ENCODE measurements around the gene SLC45A3.

Gene SLC45A3

GRCh38 chr1:205631010-205631767 lies 49.1 kb downstream of the SLC45A3 start:
- no peaks in the 10 kb centered on the region for H3K9me3 ChIP-seq (ENCODE audit: low read length)
- peak overlapping the region; percentile 89 to 91 for H3K4me3 ChIP-seq (ENCODE audit: low read depth in 1 of 2, low read length in 2 of 2)
- no peaks in the 10 kb centered on the region for H3K36me3 ChIP-seq (ENCODE audit: insufficient read depth, low read length)
- peaks cover 23% of the 10 kb centered on the region for H3K4me1 ChIP-seq (ENCODE audit: insufficient read depth, low read length)
- peak overlapping the region; percentile 79 for H3K9ac ChIP-seq (ENCODE audit: low read length)
- peak overlapping the region; percentile 73 for H3K27ac ChIP-seq (ENCODE audit: low read depth, low read length)
- no peaks in the 10 kb centered on the region for H3K27me3 ChIP-seq (ENCODE audit: control insufficient read depth in 1 of 2, insufficient read depth in 2 of 2, low read length in 2 of 2)

- no peaks in the 10 kb centered on the region for H3K27me3 ChIP-seq (ENCODE audit: control insufficient read depth in 1 of 2, insufficient read depth in 2 of 2, low read length in 2 of 2)
- H3K27ac ChIP-seq (ENCODE audit: low read depth, low read length) = peak overlapping the region; percentile 73
- no peaks in the 10 kb centered on the region for H3K9me3 ChIP-seq (ENCODE audit: low read length)
- peak overlapping the region; percentile 79 for H3K9ac ChIP-seq (ENCODE audit: low read length)
- H3K36me3 ChIP-seq (ENCODE audit: insufficient read depth, low read length) = no peaks in the 10 kb centered on the region
- H3K4me3 ChIP-seq (ENCODE audit: low read depth in 1 of 2, low read length in 2 of 2) = peak overlapping the region; percentile 89 to 91
- H3K4me1 ChIP-seq (ENCODE audit: insufficient read depth, low read length) = peaks cover 23% of the 10 kb centered on the region
These were observed 49.7 kb downstream of the SLC45A3 start for GRCh38 chr1:205630651-205631009.

- H3K4me3 ChIP-seq (ENCODE audit: low read depth in 1 of 2, low read length in 2 of 2) = peak overlapping the region in 1 of 2 donors; percentile 91
- no peaks in the 10 kb centered on the region for H3K36me3 ChIP-seq (ENCODE audit: insufficient read depth, low read length)
- peaks cover 23% of the 10 kb centered on the region for H3K4me1 ChIP-seq (ENCODE audit: insufficient read depth, low read length)
- no peak overlapping the region for H3K27ac ChIP-seq (ENCODE audit: low read depth, low read length)
- no peaks in the 10 kb centered on the region for H3K9me3 ChIP-seq (ENCODE audit: low read length)
- no peaks in the 10 kb centered on the region for H3K27me3 ChIP-seq (ENCODE audit: control insufficient read depth in 1 of 2, insufficient read depth in 2 of 2, low read length in 2 of 2)
- peak overlapping the region; percentile 79 for H3K9ac ChIP-seq (ENCODE audit: low read length)
These were observed 50.1 kb downstream of the SLC45A3 start for GRCh38 chr1:205630241-205630640.

DNA sequence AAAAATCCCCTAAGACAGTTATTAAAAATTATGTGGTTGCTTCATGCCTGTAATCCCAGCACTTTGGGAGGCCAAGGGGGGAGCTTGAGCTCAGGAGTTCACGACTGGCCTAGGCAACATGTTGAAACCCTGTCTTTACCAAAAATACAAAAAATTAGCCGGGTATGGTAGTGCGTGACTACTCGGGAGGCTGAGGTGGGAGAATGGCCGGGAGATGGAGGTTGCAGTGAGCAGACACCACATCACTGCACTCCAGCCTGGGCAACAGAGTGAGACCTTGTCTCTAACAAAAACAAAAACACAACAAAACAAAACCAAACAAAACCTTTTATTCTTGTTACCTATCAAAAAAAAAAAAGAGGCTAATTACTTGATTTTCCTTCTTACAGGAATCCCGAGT lies 50.6 kb downstream of the SLC45A3 start:
- Histone ChIP-seq H3K4me1 (ENCODE audit: insufficient read depth, low read length) (peaks cover 23% of the 10 kb centered on the region), H3K27ac (ENCODE audit: low read depth, low read length) (no peak overlapping the region), H3K27me3 (ENCODE audit: control insufficient read depth in 1 of 2, insufficient read depth in 2 of 2, low read length in 2 of 2) (no peaks in the 10 kb centered on the region), H3K36me3 (ENCODE audit: insufficient read depth, low read length) (no peaks in the 10 kb centered on the region), H3K9me3 (ENCODE audit: low read length) (no peaks in the 10 kb centered on the region), H3K4me3 (ENCODE audit: low read depth in 1 of 2, low read length in 2 of 2) (no peak overlapping the region), H3K9ac (ENCODE audit: low read length) (no peak overlapping the region)

DNA sequence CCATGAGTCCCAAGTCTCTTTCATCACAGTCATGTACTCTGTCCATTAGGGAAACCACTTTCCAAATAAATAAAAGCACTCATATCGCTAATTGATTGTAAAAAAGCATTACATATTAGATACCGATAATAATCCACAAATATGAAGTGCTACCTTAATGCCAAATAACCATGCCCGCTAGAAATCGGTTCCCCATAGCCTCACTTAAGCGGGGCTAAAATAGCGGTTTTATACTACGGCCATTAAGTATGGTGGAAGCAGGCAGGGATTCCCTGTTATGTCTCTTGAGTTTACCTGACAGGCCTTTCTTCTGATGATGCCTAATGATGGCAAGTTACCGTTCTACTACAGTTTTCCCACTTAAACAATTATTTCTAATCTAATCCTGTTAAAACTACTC lies 52.4 kb downstream of the SLC45A3 start:
- Histone ChIP-seq H3K36me3 (ENCODE audit: insufficient read depth, low read length) (no peaks in the 10 kb centered on the region), H3K9ac (ENCODE audit: low read length) (no peak overlapping the region), H3K4me3 (ENCODE audit: low read depth in 1 of 2, low read length in 2 of 2) (no peak overlapping the region), H3K27me3 (ENCODE audit: control insufficient read depth in 1 of 2, insufficient read depth in 2 of 2, low read length in 2 of 2) (no peaks in the 10 kb centered on the region), H3K4me1 (ENCODE audit: insufficient read depth, low read length) (peaks cover 21% of the 10 kb centered on the region), H3K9me3 (ENCODE audit: low read length) (no peaks in the 10 kb centered on the region), H3K27ac (ENCODE audit: low read depth, low read length) (no peak overlapping the region)

DNA sequence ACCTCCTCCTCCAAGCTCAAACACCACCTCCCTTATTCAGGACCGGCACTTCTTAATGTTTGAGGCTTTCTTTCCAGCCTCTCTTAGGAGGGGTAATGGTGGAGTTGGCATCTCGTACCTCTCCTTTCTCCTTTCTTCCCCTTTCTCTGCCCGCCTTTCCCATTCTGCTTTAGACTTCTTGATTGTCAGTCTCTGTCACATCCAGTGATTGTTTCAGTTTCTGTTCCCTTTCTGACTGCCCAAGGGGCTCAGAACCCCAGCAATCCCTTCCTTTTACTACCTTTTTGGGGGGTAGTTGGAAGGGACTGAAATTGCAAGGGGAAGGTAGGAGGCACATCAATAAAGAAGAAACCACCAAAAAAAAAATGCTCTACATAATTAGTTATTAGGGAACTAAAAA lies 54.1 kb downstream of the SLC45A3 start:
- Histone ChIP-seq H3K36me3 (ENCODE audit: insufficient read depth, low read length) (peaks cover 8% of the 10 kb centered on the region), H3K4me1 (ENCODE audit: insufficient read depth, low read length) (peaks cover 13% of the 10 kb centered on the region), H3K9me3 (ENCODE audit: low read length) (no peaks in the 10 kb centered on the region), H3K9ac (ENCODE audit: low read length) (no peak overlapping the region), H3K27me3 (ENCODE audit: control insufficient read depth in 1 of 2, insufficient read depth in 2 of 2, low read length in 2 of 2) (no peaks in the 10 kb centered on the region), H3K27ac (ENCODE audit: low read depth, low read length) (no peak overlapping the region), H3K4me3 (ENCODE audit: low read depth in 1 of 2, low read length in 2 of 2) (no peak overlapping the region)

DNA sequence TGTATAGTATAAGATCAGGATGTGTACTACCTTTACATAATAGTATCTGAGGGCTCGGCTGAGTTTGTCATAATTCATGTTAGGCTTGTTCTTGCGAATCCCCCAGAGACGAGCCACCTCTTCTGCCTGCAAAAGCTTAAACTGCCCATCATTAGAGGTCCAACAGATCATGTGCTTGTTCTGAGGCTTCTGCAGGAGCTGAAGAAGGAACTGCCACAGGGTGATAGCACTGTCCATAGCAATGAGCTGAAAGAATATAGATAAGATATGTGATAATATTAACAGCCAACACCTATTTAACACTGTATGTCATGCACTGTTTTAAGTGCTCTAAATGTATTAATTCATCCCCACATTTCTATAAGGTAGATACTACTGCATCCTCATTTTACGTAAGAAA lies 56.7 kb downstream of the SLC45A3 start:
- no peaks in the 10 kb centered on the region for H3K9me3 ChIP-seq (ENCODE audit: low read length)
- H3K36me3 ChIP-seq (ENCODE audit: insufficient read depth, low read length) = peaks cover 28% of the 10 kb centered on the region
- H3K4me3 ChIP-seq (ENCODE audit: low read depth in 1 of 2, low read length in 2 of 2) = no peak overlapping the region
- no peak overlapping the region for H3K27ac ChIP-seq (ENCODE audit: low read depth, low read length)
- no peak overlapping the region for H3K9ac ChIP-seq (ENCODE audit: low read length)
- H3K27me3 ChIP-seq (ENCODE audit: control insufficient read depth in 1 of 2, insufficient read depth in 2 of 2, low read length in 2 of 2) = no peaks in the 10 kb centered on the region
- H3K4me1 ChIP-seq (ENCODE audit: insufficient read depth, low read length) = no peaks in the 10 kb centered on the region

DNA sequence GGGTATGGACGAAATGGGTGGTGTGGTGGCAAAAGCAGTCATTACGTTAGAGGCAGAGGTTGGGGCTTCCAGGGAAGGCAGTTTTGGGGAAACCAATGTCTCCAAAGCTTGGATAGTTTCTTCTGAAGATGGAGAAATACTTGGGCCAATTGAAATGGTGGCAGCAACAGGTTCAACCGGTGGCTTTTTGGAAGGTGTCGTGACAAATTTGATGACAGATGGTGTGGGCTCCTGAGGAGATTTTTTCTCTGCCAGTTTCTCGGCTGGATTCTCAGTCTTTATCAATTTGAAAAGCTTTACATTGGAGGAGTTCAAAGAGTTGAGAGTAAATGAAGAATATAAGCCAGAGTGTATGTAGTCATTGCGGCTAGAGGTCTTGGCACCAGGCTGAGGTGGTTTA lies 60.0 kb downstream of the SLC45A3 start:
- Histone ChIP-seq H3K9me3 (ENCODE audit: low read length) (no peaks in the 10 kb centered on the region), H3K36me3 (ENCODE audit: insufficient read depth, low read length) (peaks cover 60% of the 10 kb centered on the region), H3K4me3 (ENCODE audit: low read depth in 1 of 2, low read length in 2 of 2) (no peak overlapping the region), H3K4me1 (ENCODE audit: insufficient read depth, low read length) (no peaks in the 10 kb centered on the region), H3K9ac (ENCODE audit: low read length) (no peak overlapping the region), H3K27ac (ENCODE audit: low read depth, low read length) (no peak overlapping the region), H3K27me3 (ENCODE audit: control insufficient read depth in 1 of 2, insufficient read depth in 2 of 2, low read length in 2 of 2) (no peaks in the 10 kb centered on the region)

DNA sequence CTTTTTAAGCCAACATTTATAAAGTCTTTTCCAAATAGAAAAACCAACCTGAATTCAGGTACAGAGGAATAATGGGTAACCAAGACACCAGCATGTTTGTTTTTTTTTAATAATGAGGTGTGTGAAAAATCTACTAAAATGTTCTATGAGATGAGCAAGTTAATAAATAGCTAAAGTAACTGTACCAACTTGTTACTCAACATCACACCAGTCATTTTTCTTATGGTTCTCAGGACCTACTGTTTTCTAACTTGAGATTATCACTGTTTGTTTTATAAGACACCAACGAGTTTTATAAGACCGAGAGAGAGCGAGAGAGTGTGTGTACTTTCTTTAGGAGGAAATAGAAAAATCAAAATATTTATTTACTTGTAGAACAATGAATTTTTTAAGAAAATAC lies 60.9 kb downstream of the SLC45A3 start:
- Histone ChIP-seq H3K27ac (ENCODE audit: low read depth, low read length) (no peak overlapping the region), H3K36me3 (ENCODE audit: insufficient read depth, low read length) (peaks cover 61% of the 10 kb centered on the region), H3K4me1 (ENCODE audit: insufficient read depth, low read length) (no peaks in the 10 kb centered on the region), H3K9me3 (ENCODE audit: low read length) (no peaks in the 10 kb centered on the region), H3K9ac (ENCODE audit: low read length) (no peak overlapping the region), H3K4me3 (ENCODE audit: low read depth in 1 of 2, low read length in 2 of 2) (no peak overlapping the region), H3K27me3 (ENCODE audit: control insufficient read depth in 1 of 2, insufficient read depth in 2 of 2, low read length in 2 of 2) (no peaks in the 10 kb centered on the region)

DNA sequence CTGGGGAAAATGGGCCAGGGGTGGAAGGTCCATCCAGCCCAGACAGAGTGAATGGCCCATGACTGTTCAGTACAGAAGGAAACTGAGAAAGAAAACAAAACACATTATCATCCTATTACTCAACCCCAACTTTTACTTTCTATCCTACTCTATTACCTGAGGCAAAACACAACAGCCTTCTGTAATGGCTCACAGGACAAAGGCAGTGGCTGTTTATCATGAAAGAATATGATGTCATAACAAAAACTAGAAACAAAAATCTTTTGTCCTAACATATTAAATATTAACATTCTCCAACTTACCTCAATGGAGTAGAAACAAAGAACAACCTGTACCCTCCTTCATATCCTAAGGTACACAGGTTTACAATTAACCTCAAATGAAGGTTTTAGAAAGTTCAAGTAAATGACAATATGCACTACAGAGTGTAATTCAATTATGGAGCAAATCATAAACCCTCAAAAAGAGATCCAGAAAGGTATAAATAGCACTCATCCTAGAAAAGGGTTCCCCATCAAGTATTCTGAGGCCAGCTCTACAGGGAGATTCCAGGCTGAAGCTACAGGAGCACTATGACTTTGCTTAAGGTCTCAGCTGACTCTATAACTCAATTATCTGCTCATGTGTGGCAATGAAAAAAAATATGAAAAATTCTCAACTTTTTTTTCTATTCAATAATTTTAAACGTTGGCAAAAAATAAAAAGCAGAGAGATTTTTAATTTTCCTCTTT lies 63.6 kb downstream of the SLC45A3 start:
- no peak overlapping the region for H3K4me3 ChIP-seq (ENCODE audit: low read depth in 1 of 2, low read length in 2 of 2)
- H3K27me3 ChIP-seq (ENCODE audit: control insufficient read depth in 1 of 2, insufficient read depth in 2 of 2, low read length in 2 of 2) = no peaks in the 10 kb centered on the region
- H3K9me3 ChIP-seq (ENCODE audit: low read length) = no peaks in the 10 kb centered on the region
- no peak overlapping the region for H3K27ac ChIP-seq (ENCODE audit: low read depth, low read length)
- no peak overlapping the region for H3K9ac ChIP-seq (ENCODE audit: low read length)
- no peaks in the 10 kb centered on the region for H3K4me1 ChIP-seq (ENCODE audit: insufficient read depth, low read length)
- peaks cover 66% of the 10 kb centered on the region for H3K36me3 ChIP-seq (ENCODE audit: insufficient read depth, low read length)

GRCh38 chr1:205615789-205616188 lies 64.5 kb downstream of the SLC45A3 start:
- Histone ChIP-seq H3K9me3 (ENCODE audit: low read length) (no peaks in the 10 kb centered on the region), H3K27ac (ENCODE audit: low read depth, low read length) (no peak overlapping the region), H3K4me3 (ENCODE audit: low read depth in 1 of 2, low read length in 2 of 2) (no peak overlapping the region), H3K36me3 (ENCODE audit: insufficient read depth, low read length) (peaks cover 66% of the 10 kb centered on the region), H3K9ac (ENCODE audit: low read length) (no peak overlapping the region), H3K4me1 (ENCODE audit: insufficient read depth, low read length) (no peaks in the 10 kb centered on the region), H3K27me3 (ENCODE audit: control insufficient read depth in 1 of 2, insufficient read depth in 2 of 2, low read length in 2 of 2) (no peaks in the 10 kb centered on the region)
